RPMI8226 (cell line): ENCODE measurements around the gene TFG.
A peak's percentile ranks its signal among the peaks of the same experiment; 100 is the strongest.
"Not testable (repeated sequence)": the region's sequence is repeated elsewhere in the genome, so short reads cannot be mapped to it uniquely, and the experiment has no call there.

ENCODE experiments used
- DNase-seq: peaks from one replicate; pipeline ENCODE4 v3.0.0-alpha.2; 2015

TFG gene

DNA sequence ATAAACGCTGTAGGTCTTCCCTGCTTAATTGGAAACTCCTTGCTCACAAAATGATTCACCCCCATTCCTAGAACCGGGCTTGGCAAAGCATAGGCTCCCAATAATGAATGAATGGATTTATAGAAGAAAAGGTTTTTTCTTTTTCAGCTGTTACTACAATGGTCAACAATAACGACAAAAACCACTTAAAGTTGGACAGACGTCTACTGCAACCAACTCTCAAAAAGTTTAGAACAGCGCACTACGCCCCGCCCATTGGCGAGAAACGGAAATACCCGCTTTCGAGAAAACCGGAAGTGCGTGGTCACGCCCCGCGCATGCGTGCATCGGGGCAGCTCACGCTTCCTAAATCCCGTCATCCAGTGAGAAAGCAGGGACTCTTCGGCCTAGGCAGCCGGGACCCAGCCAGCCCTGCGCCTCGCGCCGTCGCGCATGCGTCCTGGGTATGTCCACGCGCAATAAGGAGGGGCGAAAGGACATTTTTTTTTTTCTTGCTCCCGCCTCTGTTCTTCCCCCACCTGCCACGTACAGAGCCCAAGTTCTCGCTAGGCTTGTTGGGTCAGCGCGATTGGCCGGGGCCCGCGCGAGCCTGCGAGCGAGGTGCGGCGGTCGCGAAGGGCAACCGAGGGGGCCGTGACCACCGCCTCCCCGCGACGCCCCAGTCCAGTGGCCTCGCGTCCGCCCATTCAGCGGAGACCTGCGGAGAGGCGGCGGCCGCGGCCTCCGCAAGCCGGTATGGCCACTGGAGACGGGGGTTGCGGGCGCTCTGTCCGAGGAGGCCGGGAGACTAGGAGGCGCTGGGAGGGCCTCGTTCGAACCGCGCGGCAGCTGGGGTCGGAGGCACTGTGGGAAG, at the start of gene TFG:
Gene TFG (plus strand): TSS at position 506 of the 853 bp plus-strand sequence. CDS start 4,192 bp downstream, outside the sequence.
- DNase-seq, result peak; percentile 99

DNA sequence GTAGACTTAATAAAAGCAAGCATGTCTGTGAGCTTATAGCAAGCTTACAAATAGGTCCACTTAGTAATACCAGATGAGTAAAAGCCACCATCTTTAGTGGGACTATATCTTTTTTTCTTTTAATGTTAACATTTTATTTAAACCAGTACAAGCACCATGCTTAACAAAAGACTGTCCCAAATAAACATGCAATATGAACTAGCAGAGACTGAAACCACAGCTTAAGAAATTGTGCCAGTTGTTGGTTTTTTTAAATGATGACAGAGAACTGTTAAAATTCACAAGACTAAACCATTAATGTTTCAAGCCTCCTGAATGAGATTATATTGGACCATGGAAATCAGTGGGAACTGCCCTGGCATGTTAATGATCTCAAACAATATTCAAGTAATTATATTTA, 48.0 kb upstream of the TFG start:
- DNase-seq, result not testable (repeated sequence)

DNA sequence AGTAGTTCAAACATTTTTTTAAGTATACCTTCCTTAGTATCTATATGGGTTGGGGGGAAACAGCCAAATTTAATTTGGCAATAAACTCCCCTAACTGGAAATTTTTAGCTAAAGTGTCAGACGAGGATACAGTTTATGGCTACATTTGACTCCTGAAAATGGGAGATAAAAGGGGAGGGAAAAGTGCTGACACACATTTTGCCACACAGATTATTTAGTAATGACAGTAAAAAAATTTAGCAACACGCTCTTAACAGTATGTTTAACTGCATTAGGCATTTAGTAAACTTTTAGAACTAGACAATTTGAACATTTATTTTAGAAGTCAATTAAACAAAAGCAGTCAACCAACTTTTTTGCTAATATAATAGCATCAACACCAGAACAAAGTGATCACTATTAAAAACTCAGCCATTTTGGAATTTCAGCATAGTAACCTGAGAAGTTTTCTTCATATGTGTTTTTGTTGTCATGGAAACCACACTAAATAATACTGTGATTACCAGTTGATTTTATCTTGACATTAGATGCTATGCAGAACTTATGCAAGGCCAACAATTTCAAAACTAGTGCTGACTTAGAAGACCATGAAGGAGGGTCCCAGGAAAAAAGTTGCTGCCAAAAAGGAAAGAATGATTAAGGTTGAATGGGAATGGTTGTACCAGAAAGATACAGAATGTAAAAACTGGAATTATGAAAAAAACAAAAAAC, 47.0 kb upstream of the TFG start:
- no peak for DNase-seq

DNA sequence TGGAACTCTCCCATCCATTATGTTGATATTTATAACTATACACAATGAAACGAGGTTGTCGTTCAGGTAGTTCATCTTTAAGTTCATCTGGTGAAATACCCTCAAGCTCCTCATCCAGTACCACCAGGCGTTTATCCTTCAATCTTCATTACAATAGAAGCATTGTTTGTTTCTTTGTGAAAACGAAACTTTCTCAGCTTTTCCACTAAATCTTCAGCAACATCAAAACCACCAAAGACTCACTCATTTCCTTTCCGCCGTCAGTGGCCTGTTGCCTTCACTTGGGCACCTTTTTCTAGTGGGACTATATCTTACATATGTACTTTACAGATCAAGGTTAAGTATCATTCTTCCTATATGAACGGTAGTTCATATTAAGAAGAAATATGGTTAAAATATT, 44.1 kb upstream of the TFG start:
- no peak for DNase-seq

DNA sequence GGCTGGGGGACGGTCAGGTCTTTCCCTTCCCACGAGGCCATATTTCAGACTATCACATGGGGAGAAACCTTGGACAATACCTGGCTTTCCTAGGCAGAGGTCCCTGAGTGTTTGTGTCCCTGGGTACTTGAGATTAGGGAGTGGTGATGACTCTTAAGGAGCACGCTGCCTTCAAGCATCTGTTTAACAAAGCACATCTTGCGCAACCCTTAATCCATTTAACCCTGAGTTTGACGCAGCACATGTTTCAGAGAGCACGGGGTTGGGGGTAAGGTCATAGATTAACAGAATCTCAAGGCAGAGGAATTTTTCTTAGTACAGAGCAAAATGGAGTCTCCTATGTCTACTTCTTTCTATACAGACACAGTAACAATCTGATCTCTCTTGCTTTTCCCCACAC, 42.6 kb upstream of the TFG start:
- not testable (repeated sequence) for DNase-seq

DNA sequence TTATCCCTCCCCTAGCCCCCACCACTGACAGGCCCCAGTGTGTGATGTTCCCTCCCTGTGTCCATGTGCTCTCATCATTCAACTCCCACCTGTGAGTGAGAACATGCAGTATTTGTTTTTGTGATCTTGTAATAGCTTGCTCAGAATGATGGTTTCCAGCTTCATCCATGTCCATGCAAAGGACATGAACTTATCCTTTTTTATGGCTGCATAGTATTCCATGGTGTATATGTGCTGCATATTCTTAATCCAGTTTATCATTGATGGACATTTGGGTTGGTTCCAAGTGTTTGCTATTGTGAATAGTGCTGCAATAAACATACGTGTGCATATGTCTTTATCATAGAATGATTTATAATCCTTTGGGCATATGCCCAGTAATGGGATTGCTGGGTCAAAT, 42.0 kb upstream of the TFG start:
- not testable (repeated sequence) for DNase-seq

DNA sequence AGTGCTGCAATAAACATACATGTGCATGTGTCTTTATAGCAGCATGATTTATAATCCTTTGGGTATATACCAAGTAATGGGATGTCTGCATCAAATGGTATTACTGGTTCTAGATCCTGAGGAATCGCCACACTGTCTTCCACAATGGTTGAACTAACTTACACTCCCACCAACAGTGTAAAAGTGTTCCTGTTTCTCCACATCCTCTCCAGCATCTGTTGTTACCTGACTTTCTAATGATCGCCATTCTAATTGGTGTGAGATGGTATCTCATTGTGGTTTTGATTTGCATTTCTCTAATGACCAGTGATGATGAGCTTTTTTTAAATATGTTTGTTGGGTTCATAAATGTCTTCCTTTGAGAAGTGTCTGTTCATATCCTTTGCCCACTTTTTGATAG, 38.3 kb upstream of the TFG start:
- not testable (repeated sequence) for DNase-seq

DNA sequence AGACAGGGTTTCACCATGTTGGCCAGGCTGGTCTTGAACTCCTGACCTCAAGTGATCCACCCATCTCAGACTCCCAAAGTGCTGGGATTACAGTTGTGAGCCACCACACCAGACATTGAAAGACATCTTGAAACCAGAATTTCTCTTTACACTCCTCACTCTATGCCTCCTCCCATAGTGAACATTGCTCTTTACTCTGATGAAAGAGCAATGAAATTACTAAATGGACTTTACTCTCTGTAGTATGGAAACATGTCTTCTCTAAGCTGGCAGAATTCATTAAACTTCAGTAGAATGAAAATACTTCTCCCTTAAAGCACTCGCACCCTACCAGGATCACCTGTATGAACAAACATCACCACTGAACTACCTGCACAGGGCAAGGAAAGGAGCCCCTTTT, 27.8 kb upstream of the TFG start:
- no peak for DNase-seq

DNA sequence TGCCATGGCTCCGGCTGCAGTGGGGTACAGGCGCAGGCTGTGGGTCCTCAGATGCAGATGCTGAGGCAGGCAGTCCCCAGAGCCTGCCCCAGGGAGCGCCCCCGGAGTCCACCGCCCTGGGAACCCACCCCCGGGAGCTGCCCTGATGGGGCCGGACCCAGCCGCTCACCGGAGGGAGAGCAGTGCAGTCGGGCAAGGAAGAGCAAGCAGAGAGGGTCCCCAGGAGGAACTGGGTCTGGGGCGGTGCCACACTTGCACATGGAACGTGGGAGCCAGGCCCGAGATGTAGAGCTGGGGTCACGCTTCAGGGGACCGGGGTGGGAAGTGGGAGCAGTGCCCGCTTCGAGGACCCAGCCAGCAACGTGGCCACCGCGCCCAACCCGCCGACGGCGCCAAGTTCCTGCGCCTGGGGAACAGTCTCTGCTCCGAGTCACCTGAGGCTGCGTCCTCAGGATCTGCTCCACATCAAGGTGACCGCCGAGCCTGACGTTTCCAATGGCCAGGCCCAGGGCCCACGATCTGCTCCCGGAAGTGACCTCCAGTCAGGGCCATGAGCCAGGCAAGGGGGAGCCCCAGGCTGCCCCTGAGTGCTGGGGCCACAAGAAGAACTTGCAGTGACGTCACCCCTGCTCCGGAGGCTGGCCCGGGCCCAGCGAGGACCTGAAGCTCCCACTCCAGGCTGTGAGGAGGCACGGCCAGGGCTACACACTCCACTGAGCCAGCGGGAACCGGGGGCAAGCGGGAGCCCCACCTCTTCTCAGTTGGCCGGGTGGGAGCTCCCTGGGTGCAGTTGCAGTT, 27.0 kb upstream of the TFG start:
- no peak for DNase-seq

DNA sequence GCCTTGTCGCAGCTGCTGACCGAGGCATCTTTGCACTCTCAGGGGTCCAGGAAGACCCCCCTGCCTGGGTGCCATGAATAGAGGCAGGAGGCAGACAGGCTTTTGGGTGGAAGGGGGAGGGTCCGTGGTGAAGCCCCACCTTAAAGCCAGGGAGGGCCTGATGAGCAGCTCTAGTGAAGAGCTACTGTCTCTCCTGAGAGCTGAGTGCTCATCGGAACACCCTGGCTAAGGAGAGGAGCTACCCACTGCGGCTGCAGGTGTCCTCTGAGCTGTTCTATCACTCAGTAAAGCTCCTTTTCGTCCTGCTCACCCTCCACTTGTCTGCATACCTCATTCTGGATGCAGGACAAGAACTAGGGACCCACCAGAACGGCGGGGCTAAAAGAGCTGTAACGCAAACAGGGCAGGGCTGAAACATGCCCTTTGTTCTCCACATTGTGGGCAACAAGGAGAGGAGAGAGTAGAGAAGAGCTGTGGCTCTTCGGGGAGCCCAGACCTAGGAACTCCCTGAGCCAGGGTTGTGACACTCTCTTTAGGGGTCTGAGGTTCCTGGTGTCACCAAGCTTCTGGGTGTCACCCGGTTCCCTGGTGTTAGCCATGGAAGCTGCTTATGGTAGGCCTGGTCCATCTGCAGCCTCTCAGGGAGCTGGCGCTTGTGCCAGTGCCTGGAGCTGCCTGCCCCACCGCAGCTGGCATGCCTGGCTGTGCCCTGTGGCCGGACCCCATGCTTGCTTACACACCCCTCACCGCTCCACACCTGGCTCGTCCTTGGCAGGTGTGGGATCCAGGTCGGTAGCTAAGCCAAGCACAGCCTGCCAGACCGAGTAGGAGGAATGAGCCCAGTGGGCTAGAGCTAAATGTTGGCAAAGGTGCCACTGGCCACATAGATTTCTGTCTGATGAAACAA, 26.2 kb upstream of the TFG start:
- DNase-seq, result no peak

DNA sequence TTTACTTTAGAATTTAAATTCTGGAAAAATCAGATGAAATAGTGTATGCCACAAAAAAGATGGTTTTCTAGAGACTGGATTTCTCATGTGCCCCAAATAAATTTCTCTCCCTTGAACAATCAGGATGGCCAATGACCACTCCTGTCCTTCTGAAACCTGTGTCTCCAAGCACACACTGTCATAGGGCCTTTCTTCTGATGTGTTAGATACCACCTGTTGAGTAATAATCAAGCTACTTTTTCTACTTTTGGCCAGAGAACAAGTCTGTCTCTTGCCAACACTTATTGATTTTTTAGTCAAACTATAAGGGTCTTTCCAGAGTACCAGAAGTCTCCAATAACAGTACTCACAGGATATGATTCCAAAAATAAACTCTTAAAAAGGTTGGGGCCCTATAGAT, 16.1 kb upstream of the TFG start:
- no peak for DNase-seq

DNA sequence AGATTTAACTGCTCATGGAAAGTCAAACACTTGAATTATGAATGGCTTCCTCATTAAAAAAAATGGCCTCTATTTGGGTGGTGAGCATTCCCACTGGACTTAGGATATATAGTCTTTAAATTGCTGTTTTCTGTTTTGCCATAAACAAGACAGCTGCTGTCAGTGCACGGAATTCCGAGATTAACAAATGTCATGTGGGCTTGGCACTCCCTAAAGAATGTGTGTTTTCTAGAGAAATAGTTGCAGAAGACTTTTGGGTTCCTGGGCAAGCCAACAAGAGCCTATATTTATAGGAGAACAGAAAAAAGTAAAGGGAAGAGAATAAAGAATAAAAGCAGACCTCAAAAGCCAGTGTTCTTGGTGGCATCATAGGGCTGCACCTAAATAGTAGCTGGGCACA, 13.6 kb upstream of the TFG start:
- DNase-seq, result no peak

DNA sequence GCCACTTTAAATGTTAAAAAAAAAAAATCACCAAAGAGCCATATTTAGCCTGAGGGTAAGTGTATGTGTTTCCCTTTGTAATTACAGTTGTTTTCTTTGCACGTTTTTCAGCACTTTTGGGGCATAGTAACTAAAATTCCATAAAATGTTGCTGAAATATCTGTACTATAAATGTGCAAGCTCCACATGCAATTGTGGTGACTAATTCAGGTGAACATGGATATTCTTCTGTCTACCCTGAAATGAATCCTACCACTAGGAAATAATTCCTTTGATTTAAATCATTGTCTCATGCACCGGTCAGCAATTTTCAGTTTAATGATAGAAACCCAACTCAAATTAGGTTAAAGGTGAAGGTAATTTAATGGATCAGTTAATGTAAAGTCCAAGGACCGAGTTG, 13.1 kb upstream of the TFG start:
- DNase-seq, result no peak

DNA sequence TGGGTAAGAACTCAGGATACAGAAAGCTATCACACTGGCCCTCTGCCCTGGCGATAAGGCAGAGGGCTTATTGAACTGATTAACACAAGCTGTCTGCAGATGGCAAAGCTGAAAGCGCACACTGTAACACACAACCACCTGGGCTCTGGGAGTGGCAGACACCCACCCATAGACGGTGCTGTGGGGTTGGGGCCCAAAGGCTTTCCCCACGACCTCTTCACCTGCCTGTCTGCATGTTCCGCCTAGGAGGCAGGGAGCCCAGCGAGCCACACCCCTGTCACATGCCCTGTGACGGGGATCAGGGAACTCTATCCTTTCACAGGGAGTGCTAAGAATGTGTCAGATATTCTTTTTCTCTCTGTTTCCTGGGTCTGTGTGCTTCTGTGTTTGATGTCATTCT, 12.1 kb upstream of the TFG start:
- DNase-seq, result no peak

DNA sequence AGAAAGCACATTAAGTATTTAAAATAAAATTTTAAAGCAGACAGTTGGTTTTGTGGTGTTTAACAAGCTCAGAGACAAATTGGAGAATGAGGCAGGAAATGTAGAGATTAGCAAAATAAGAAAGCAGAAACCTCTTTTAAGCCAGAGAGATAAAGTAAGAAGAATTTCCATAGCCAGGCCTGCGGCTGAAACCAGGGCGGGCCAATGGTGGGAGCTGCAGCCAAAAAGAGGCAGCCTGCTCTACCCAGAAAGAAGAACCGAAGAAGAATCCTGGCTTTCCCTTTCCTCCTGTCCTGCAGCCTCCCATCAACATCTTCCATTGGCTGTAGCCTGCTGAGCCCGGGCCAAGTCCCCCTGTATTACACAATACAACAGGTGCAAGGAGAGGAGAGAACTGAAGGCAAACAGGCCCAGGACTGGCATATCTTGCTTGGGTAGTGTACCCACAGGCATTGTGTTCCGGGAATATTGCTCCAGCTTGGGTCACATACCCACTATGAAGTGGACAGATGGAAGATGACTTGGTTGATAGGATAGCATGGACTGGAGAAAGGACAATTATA, 11.5 kb upstream of the TFG start:
- DNase-seq, result no peak

DNA sequence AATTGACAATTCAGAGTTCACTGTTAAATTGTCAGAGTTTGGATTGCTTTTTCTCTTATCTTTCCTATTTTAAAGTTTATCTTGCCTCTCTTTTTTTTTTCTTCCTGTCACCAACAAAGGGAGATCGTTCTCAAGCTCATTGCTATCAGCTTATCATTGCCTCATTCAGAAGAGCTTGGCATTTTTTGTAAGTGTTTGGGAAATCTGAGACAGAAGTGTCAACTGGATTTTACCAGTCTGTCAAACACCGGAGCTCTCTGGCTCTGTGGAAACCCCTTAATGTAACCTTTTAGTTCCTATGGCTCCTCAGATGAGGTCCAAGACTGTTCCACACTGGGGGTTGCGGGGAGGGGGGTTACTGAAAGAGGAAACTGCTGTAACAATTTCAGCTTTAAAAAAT, 10.6 kb upstream of the TFG start:
- no peak for DNase-seq

DNA sequence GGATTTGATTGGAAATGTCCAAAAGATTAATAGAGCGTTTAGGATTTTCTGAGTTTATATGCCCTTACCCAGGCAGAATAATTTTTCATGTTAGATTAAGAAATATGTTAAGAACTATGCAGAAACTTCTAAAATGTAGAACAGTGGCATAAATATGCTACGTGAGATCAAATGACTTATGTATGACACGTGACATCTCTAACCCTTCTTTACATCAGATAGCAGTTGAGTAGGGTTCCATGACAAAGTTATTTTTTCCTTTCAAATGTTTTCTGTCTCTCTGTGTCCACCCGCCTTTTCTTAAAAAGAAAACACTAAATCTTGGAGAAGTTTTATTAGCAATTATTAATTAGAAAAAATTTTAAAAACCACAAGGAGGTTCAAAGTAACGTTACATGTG, 8.6 kb upstream of the TFG start:
- DNase-seq, result no peak

DNA sequence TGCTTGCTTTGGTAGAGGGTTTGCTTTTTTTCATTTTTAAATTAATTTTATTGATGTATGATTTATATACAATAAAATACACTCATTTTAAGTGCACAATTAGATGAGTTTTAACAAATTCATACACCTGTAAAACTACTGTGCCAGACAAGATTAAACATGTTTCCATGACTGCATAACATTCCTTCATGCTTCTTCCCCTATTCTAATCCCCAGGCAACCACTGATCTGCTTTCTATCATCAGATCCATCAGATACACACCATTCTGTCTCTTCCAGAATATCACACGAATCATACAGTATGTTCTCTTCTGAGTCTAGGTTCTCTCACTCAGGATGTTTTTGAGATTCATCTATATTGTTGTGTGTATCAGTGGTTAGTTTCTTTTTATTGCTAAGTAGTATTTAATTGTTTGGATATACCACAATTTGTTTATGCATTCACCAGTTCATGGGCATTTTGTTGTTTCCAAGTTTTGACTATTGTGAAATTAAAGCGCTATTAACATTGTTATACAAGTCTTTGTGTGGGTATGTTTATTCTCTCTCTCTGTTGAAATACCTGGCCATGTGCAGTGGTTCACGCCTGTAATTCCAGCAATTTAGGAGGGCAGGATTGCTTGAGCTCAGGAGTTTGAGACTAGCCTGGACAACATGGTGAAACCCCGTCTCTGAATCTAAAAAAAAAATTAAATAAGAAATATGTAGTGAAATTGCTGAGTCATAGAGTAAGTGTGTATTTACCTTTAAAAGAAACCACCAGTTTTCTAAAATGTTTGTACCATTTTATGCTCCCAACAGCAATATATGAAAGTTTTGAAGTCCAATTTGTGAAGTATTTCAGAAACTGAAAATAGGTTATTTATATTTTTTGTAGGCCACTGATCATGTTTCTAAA, 7.0 kb upstream of the TFG start:
- DNase-seq, result no peak

DNA sequence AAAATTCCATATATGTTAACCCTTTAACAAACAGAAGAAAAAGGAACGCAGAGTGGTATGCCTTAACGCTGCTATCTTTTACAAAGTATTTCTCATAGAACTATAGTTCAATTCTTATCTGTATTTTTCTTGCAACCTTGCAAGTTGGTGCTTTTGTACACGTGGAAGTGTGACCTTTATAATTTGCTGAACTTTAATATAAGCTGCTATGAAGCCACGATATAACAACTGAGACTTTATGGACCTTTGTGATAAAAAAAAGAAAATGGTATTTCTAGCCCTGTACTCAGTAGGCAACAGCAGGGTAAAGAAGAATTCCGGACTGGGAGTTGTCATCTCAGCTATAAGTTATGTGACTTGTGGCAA, 6.3 kb upstream of the TFG start:
- DNase-seq, result no peak

DNA sequence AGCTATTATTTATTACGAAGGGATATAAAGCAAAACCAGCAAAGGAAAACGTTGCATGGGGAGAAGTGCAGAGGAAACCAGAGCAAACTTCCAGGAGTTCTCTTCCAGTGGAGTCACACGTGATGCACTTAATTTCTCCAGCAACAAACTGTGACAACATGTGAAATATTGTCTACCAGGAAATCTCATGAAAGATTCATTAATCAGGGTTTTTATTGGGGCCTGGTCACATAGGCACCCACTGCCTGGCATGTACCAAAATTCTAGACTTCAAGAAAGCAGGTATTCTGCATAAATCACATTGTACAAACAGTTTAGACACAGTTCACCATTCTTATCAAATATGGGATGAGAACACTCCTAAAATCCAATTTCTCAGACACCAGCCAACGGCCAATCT, 5.4 kb upstream of the TFG start:
- DNase-seq, result no peak

DNA sequence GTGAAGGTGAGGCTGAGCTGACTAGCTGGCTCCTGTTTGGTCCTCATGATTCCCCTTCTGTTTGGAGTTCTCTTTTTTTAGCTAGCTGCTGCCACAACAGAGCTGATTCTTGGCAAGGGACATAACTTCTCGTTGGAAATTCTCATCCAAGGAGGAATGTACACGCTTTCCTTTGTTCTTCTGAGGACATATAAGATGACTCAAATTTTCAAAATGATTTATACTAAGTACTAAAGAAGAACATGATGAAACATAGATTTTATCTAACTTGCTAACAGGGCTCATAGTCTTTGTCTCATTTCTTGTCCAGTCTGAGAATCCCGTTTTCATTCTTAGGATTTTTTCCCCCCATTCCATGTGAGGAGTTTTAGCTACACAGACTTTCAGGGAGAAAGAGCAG, 2.9 kb upstream of the TFG start:
- DNase-seq, result no peak
